Panc1 (cell line): ENCODE measurements around the gene RNF125. TPM values are rescaled to one million over a fixed set of nuclear protein-coding genes. Genes with fewer than 3 reads are reported as not detected.

ENCODE experiments used
- ATAC-seq: fragments of 200-7000 bp; cut with Tn5 transposase; 2 replicates; pipeline ENCODE4 v1.9.1; 2020; ENCODE audit warnings: mild to moderate bottlenecking, moderate library complexity
- BruUV-seq: library from RNA; stranded (reverse); fragments of 400-500 nt; replicated peaks from 2 replicates; lab custom pipeline; 2021; lab: Mats Ljungman, UMichigan
- CTCF ChIA-PET: fragments of 300-600 bp; sonication (Branson Sonifier 250); formaldehyde crosslinking; loops from one replicate; lab custom pipeline; 2022; ENCODE audit warnings: antibody characterized with exemption; lab: Charles Lee
- POLR2A ChIA-PET: fragments of 300-600 bp; sonication (Branson Sonifier 250); formaldehyde crosslinking; loops from one replicate; lab custom pipeline; 2022; ENCODE audit warnings: antibody characterized with exemption; lab: Charles Lee
- DNase-seq: peaks from one replicate; pipeline ENCODE4 v3.0.0-alpha.2; 2010; ENCODE audit warnings: low read depth, low spot score
- H3K27ac ChIP-seq: 2 replicates; pipeline ENCODE4 v1.5.1; 2011; ENCODE audit warnings: mild to moderate bottlenecking, low read length, inconsistent platforms
- H3K27me3 ChIP-seq: fragments of 200-500 bp; sonication (Bioruptor generic); 2 replicates; pipeline ENCODE4 v1.6.0; 2014; ENCODE audit warnings: low read length, inconsistent platforms; ENCODE audit not compliant: control insufficient read depth, insufficient read depth
- H3K36me3 ChIP-seq: fragments of 200-500 bp; sonication (Bioruptor generic); 2 replicates; pipeline ENCODE4 v1.5.1; 2014; ENCODE audit warnings: inconsistent platforms, mild to moderate bottlenecking, low read length, moderate library complexity; ENCODE audit not compliant: control insufficient read depth, insufficient read depth
- H3K4me1 ChIP-seq: 2 replicates; pipeline ENCODE4 v1.5.1; 2011; ENCODE audit warnings: inconsistent platforms, mild to moderate bottlenecking, low read length, moderate library complexity; ENCODE audit not compliant: control insufficient read depth, insufficient read depth
- H3K4me3 ChIP-seq, 2 experiments: 2 replicates each; pipeline ENCODE4 v1.5.1; 2011 to 2012; ENCODE audit warnings: low read depth in 2 of 2, low read length in 2 of 2, mild to moderate bottlenecking in 2 of 2, inconsistent platforms in 1 of 2, moderate library complexity in 1 of 2
- H3K9me3 ChIP-seq: fragments of 200-500 bp; sonication (Bioruptor generic); 2 replicates; pipeline ENCODE4 v1.5.1; 2014; ENCODE audit warnings: low read depth, mild to moderate bottlenecking, inconsistent platforms, low read length, moderate library complexity; ENCODE audit not compliant: control insufficient read depth, insufficient read depth
- POLR2AphosphoS5 ChIP-seq: IDR thresholded peaks from 2 replicates; pipeline ENCODE4 v1.6.1; 2012; ENCODE audit warnings: mild to moderate bottlenecking, low read depth, low read length, moderate library complexity
- SIN3A ChIP-seq: IDR thresholded peaks from 2 replicates; pipeline ENCODE4 v1.6.1; 2012; ENCODE audit warnings: low read depth, mild to moderate bottlenecking, low read length, moderate library complexity, borderline replicate concordance; ENCODE audit not compliant: insufficient read depth
- TCF7L2 ChIP-seq: IDR thresholded peaks from 2 replicates; pipeline ENCODE4 v1.6.1; 2011; ENCODE audit warnings: mild to moderate bottlenecking, low read depth, low read length, inconsistent platforms
- in situ Hi-C: cut with HindIII; loops from 2 replicates; pipeline ENCODE4 v1.10.0; 2016; ENCODE audit warnings: low sequenced_read_pairs, low pct_unique_long_range_greater_than_20kb
- intact Hi-C: fragments of 100-400 bp; cut with micrococcal nuclease; formaldehyde crosslinking; loops from one replicate; pipeline ENCODE4 v1.10.0; 2022; ENCODE audit not compliant: unreplicated experiment
- total RNA-seq: library from RNA; stranded (reverse); gene quantifications from one replicate; pipeline ENCODE4 v1.2.1, GENCODE V29; 2021; ENCODE audit not compliant: unreplicated experiment
- TF ChIP-seq, protein P1 (sequence below), 2 experiments: IDR thresholded peaks; 2 replicates each; pipeline ENCODE4 v1.6.1; 2011 to 2012; ENCODE audit warnings: low read depth in 2 of 2, control low read depth in 1 of 2, low read length in 1 of 2, mild to moderate bottlenecking in 1 of 2, moderate library complexity in 1 of 2; ENCODE audit not compliant: insufficient read depth in 1 of 2
- TF ChIP-seq, protein P2 (sequence below): fragments of 450-650 bp; IDR thresholded peaks from 2 replicates; pipeline ENCODE4 v1.5.1; 2017; ENCODE audit warnings: mild to moderate bottlenecking

Gene RNF125
- total RNA-seq, 1 experiment from 2014 or later = 0.57 TPM

DNA sequence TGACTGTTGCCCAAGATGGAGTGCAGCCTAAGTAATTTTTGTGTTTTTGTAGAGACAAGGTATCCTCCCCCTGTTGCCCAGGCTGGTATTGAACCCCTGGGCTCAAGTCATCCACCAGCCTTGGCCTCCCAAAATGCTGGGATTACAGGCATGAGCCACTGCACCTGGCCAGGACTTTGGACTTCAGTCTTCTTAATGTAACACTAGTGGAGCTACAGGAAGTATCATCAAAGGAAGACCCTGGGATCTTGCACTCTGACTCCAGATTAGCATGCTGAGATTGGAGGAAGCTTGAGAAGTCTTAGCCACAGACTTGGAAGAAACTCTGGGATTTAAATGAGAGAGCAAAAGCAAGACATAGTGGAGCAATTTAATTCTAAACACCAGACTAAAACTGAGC lies 37.8 kb upstream of the RNF125 start:
- Histone ChIP-seq H3K4me3 (no peak overlapping the region), H3K9me3 (no peaks in the 10 kb centered on the region; the same call in 1 of the 2 replicates), H3K27ac (no peak overlapping the region), H3K36me3 (no peaks in the 10 kb centered on the region), H3K4me1 (no peaks in the 10 kb centered on the region), H3K27me3 (no peaks in the 10 kb centered on the region)
- TF ChIP-seq, protein P1, sequence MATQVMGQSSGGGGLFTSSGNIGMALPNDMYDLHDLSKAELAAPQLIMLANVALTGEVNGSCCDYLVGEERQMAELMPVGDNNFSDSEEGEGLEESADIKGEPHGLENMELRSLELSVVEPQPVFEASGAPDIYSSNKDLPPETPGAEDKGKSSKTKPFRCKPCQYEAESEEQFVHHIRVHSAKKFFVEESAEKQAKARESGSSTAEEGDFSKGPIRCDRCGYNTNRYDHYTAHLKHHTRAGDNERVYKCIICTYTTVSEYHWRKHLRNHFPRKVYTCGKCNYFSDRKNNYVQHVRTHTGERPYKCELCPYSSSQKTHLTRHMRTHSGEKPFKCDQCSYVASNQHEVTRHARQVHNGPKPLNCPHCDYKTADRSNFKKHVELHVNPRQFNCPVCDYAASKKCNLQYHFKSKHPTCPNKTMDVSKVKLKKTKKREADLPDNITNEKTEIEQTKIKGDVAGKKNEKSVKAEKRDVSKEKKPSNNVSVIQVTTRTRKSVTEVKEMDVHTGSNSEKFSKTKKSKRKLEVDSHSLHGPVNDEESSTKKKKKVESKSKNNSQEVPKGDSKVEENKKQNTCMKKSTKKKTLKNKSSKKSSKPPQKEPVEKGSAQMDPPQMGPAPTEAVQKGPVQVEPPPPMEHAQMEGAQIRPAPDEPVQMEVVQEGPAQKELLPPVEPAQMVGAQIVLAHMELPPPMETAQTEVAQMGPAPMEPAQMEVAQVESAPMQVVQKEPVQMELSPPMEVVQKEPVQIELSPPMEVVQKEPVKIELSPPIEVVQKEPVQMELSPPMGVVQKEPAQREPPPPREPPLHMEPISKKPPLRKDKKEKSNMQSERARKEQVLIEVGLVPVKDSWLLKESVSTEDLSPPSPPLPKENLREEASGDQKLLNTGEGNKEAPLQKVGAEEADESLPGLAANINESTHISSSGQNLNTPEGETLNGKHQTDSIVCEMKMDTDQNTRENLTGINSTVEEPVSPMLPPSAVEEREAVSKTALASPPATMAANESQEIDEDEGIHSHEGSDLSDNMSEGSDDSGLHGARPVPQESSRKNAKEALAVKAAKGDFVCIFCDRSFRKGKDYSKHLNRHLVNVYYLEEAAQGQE (IDR thresholded peaks at IDR 0.05; ENCODE audit: insufficient read depth in 1 of 2, low read depth in 2 of 2, low read length in 1 of 2) = no peak
- DNase-seq (no peak), ATAC-seq (no peak)
- POLR2A ChIA-PET = no interaction called here
- in situ Hi-C loops (no loop called here), intact Hi-C loops (no loop called here)
- BruUV-seq = no TSS peak
- CTCF ChIA-PET = no interaction called here

DNA sequence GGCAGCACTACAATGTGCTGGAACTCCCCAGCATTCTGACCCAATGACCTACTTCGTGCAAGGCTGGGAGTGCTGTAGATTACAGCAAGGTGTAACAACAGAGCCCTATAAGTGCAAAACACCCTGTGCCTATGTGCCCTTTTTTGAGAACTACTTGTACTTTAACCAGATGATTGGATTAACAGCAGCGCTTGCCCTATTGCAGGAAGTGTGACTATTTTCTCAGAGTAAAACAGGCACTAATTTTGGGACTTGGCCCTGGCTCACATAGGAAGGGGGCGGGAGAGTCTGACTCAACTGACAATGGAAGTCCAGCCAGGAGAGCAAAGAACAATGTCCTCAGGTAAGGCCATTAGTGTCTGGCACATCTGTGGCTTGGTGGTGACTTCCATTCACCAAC lies 35.6 kb upstream of the RNF125 start:
- no peaks in the 10 kb centered on the region for H3K4me1 ChIP-seq
- no TSS peak for BruUV-seq
- in situ Hi-C loops (no loop called here), intact Hi-C loops (no loop called here)
- no peaks in the 10 kb centered on the region for H3K36me3 ChIP-seq
- no peak overlapping the region for H3K4me3 ChIP-seq
- POLR2A ChIA-PET = no interaction called here
- H3K27ac ChIP-seq = no peak overlapping the region
- no peaks in the 10 kb centered on the region; the same call in 1 of the 2 replicates for H3K9me3 ChIP-seq
- DNase-seq (no peak), ATAC-seq (no peak)
- CTCF ChIA-PET = no interaction called here
- no peaks in the 10 kb centered on the region for H3K27me3 ChIP-seq
- TF ChIP-seq TCF7L2 (no peak), POLR2AphosphoS5 (no peak)

DNA sequence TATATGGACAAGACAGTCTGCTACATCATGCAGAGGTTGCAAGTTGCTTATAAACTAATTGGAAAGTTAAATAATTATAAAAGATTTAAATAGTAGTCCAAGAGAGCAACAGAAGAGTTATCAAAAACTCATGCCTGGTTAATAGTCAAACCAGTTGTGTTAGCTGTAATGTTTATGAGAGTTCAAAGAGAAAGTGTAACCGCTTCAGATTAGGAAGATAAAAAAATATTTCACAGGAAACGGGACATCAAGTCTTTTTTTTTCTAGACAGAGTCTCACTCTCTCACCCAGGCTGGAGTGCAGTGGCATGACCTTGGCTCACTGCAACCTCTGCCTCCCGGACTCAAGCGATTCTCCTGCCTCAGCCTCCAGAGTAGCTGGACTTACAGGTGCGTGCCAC lies 34.6 kb upstream of the RNF125 start:
- H3K36me3 ChIP-seq = no peaks in the 10 kb centered on the region
- POLR2A ChIA-PET = no interaction called here
- no peaks in the 10 kb centered on the region for H3K27me3 ChIP-seq
- ATAC-seq (no peak), DNase-seq (no peak)
- no TSS peak for BruUV-seq
- no peaks in the 10 kb centered on the region for H3K9me3 ChIP-seq
- CTCF ChIA-PET = no interaction called here
- intact Hi-C loops = no loop called here
- H3K4me3 ChIP-seq = no peak overlapping the region
- H3K4me1 ChIP-seq = no peaks in the 10 kb centered on the region
- TF ChIP-seq POLR2AphosphoS5 (no peak), SIN3A (no peak), TCF7L2 (no peak)
- TF ChIP-seq, protein P1 (IDR thresholded peaks at IDR 0.05; ENCODE audit: insufficient read depth in 1 of 2, low read depth in 2 of 2, low read length in 1 of 2) = no peak
- TF ChIP-seq, protein P2, sequence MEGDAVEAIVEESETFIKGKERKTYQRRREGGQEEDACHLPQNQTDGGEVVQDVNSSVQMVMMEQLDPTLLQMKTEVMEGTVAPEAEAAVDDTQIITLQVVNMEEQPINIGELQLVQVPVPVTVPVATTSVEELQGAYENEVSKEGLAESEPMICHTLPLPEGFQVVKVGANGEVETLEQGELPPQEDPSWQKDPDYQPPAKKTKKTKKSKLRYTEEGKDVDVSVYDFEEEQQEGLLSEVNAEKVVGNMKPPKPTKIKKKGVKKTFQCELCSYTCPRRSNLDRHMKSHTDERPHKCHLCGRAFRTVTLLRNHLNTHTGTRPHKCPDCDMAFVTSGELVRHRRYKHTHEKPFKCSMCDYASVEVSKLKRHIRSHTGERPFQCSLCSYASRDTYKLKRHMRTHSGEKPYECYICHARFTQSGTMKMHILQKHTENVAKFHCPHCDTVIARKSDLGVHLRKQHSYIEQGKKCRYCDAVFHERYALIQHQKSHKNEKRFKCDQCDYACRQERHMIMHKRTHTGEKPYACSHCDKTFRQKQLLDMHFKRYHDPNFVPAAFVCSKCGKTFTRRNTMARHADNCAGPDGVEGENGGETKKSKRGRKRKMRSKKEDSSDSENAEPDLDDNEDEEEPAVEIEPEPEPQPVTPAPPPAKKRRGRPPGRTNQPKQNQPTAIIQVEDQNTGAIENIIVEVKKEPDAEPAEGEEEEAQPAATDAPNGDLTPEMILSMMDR = no peak
- in situ Hi-C loops = no loop called here
- no peak overlapping the region for H3K27ac ChIP-seq
